ENCODE data around the gene FAM163A.
"Not testable (repeated sequence)": the region's sequence is repeated elsewhere in the genome, so short reads cannot be mapped to it uniquely, and the experiment has no call there.

FAM163A gene

DNA sequence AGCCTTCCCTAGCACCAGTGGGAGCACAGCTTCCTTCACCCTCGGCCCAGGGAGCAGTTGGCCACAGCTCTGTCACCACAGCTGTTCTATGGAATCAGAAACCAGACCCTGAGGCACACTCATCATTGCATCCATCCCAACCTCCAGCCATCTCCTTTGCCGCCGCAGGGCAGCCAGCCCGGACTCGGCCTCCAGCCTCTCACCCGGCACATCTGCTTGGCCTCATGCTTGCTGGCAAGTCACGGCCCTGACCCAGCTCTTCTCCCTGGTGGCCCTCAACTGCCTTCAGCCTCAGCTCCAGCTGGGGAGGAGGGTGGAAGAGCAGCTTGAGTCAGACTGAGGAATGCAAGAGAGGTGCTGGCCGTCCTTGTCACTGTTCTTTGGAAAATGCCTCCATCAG is 74.7 kb downstream of the FAM163A start:
- no peak for DNase-seq

DNA sequence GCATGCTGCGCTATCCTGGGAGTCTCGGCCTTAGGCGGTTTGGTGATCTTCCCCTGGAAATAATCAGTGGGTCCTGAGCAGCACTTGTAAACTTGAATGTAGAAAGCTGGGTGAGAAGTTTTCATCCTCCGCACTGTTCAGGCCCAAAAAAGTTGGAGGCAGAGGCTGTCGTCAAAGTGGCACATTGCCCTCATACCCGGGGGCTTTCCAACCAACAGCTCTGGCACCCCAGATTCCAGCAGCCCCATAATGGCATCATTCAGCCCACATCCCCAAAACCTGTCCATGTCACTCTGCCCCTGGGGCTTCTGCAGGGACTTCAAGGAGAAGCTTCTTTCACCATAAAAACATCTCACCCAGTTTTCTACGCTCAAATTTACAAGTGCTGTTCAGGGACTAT is 75.2 kb downstream of the FAM163A start:
- no peak for DNase-seq

DNA sequence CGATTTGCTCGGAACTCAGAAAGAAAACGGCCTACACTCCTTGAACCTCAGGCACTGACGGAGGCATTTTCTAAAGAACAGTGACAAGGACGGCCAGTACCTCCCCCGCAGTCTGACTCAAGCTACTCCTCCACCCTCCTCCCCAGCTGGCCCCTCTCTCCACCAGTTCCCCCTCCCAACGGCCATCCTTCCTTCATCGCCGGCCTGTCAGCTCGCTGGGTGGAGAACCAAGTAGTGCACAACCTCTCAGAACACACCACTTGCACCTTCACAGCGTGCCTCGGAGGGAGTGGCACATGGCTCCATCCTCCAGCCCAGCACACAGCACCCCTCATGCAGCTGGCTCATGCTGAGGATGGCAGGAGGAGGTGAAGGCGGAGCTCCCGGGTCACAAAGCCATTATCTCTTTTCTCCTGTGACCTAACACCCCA is 75.7 kb downstream of the FAM163A start:
- no peak for DNase-seq

DNA sequence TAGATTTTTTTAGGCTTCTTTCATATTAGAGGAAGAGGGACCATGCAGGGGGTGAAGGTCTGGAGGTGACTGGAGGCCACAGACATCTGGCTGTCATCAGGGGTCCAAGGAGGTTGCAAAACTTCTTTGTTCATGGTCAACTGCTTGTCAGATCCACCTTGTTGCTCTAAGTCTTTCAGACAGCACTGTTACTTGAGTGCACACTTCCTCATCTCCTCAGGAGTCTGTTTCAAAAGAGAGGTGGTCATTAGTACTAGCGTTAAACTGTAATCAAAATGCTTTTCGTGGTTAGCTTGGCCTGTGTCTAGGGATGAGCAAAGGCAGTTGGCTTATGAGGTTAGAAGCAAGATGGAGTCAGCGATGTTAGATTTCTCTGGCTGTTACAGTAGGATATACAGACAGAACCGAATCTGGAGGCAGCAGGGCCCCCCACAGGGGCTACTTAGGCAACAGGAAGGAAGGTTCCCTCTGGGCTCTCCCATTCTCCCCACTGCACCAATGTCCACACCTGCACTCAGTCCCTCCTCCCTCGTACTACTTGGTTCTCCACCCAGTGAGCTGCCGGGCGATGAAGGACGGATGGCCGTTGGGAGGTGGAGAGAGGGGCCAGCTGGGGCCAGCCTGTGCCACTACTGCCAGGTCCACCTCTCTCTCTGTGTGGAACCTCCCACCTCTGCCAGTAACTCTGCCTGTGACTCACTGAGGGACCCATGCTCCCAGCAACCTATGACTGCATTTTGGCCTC is 77.3 kb downstream of the FAM163A start:
- no peak for DNase-seq

DNA sequence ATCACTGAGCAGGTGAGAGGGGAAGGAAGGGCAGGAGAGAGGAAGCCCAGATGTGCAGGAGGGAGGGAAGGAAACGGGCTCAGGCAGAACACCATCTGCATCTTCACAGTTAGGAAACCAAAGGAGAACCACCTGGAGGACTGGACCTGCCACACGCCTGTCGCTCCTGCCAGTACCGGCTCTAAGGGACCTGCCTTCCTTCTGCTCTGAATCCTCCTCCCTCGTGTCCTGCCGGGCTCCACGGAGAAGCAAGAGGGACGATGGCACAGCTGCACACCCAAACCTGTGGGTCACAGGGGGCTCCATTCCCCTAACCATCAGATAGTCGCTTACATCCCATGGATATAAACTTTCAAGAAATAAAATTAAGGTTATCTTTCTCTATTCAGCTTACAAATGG is 78.4 kb downstream of the FAM163A start:
- DNase-seq, result no peak

DNA sequence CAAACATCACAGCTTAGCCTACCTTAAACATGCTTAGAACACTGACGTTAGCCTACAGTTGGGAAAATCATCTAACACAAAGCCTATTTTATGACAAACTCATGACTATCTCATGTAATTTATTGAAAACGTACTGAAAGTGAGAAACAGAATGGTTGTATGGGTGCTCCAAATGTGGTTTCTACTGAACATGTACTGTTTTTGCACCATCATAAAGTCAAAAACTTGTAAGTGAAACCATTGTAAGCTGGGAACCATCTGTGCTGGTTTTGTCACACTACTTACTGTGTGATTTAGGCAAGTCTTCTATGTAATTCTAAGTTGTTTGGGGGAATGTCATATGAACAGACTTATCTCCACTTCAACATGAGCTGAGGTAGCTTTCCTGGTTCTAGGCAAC is 79.0 kb downstream of the FAM163A start:
- DNase-seq, result no peak

DNA sequence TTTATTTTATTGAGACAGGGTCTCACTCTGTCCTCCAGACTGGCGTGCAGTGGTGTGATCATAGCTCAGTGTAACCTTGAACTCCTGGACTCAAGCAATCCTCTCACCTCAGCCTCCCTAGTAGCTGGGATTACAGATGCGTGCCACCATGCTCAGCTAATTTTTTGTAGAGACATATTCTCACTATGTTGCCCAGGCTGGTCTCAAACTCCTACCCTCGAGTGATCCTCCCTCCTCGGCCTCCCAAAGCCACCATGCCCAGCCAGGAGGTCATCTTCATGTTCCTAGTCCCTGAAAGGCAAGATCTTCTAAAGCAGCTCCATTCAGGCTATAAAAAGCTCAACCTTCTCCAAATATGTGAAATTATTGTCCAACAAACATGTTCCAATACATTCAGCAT is 80.6 kb downstream of the FAM163A start:
- no peak for DNase-seq

DNA sequence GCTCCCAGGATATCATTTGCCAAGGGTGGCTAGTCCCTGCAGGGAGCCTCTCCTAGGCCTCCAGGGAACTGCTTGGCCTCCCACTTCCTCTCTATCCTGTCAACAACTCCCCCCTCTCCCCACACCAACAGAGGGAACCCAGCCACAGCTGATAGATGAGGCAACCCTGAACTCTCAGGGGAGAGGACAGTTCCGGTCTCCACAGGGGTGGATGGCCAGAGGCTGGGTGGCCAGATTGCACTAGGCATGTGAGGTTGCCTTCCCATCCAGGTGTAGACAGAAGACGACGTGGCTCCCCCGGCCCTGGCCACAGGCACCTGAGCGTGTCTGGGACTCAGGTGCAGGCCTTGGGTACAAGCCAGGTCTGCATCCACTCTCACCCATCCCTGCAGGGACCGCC is 81.2 kb downstream of the FAM163A start:
- DNase-seq, result no peak

DNA sequence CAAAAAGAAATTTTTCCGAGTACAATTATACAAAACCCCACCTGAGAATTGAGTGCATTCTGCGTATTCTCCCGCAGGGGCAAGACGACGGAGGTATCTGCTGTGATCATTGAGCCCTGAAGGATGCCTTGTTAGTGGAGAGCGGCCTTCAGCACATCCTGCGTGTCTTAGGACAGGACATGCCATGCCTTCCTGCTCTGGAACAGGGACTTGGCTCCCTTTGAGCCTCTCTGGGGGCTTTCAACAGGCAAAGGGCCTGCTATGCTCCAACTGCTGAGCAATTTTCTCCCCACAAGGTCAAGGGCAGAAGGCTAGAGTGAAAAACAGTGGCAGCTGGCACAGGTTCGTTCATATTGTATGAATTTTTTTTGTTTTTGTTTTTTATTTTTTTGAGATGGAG is 82.1 kb downstream of the FAM163A start:
- no peak for DNase-seq

DNA sequence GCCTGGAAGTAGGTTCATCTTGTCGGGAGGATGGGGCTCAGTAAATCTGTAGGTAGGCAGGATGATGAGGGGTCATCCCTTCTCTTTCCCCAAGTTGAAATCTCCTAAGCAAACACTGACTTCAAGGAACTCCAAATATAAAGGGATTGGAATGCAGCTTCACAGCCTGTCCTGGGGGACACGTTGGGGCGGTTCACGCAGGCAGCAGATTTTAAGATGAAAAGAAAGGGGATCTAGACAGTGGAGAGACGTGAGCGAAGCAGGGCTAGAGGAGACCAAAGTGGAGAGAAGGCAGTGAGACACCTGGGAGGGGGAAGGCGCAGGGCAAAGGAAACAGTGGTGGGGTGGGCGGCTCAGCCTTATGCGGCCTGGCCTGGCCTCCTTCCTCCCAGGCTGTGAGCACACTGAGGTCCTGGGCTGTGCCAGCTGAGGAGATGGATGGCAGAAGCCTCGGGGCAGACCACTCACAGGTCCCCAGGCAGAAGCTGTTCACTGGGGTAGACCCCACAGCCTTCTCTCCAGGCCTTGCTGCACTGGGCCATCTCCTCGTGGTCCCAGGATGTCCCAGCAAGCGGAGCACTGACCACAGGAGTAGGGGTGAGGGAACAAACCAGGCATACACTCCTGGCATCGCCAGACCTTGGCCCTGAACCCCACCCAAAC is 82.8 kb downstream of the FAM163A start:
- DNase-seq, result no peak

DNA sequence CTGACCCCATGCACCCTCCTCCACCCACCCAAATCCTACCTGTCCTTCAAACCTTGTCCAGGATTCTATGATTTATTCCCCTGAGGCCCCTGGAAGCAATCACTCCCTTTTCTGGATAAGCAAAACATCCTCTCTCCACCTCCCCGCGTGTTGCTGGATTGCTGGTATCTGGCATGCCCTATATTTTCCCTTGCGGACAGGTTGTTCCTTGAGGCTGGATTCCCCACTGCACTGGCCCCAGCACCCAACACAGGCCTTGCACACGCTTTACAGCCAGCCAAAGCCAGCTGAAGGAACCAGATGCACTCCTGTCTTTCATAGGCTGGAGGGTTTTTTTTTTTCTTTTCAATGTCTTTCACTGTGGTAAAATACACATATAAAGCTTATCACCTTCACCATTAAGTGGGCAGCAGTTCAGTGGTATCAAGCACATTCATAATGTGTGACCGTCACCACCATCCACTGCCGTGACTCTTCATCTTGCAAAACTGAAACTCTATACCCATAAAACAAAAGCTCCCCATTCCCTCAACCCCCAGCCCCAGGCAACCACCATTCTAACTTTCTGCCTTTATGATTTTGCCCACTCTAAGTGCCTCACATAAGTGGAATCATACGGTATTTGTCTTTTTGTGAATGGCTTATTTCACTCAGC is 83.7 kb downstream of the FAM163A start:
- no peak for DNase-seq

DNA sequence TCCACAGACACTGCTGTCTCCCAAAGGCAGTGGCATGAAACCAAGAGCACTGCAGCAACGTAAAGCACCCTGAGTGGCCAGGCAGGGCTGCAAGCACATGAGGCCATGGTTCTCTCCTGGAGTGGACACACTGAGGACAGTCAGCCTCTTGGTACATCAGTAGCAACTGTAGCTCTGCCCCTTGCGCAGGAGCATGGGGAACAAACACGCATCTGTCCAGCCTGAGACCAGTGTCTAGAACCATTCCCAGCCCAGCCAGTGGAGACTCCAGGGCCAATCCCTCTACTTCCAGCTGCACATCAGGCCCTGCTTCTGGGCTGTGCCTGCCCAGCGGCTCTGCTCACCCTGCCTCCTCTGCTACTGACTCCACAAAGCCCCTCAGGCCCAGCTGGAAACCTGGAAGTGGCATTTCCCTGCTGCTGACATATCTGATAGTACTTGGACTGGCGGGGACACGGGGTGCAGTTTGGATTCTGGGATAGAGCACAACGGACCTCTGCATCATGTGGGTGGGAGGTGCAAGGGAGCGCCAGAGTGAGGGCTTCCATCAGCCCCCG is 85.5 kb downstream of the FAM163A start:
- no peak for DNase-seq

DNA sequence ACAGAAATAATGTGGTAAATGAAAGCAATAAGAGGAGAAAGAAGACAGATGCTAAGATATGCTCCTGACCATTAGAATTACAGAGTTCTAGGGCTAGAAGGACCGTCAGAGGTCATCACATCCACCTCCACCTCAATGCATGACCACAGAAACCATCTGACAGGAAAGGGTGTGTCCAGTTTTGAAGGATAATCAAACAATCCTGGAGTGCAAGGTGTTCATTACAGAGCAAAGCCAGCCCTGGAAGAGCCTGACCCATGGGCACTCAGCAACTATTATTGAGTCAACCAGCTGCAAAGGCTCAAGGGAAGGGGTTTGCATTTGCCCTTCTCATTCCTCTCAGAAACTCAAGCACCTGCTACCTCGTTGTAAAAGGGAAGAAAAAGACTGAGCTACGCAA is 88.1 kb downstream of the FAM163A start:
- DNase-seq, result no peak

DNA sequence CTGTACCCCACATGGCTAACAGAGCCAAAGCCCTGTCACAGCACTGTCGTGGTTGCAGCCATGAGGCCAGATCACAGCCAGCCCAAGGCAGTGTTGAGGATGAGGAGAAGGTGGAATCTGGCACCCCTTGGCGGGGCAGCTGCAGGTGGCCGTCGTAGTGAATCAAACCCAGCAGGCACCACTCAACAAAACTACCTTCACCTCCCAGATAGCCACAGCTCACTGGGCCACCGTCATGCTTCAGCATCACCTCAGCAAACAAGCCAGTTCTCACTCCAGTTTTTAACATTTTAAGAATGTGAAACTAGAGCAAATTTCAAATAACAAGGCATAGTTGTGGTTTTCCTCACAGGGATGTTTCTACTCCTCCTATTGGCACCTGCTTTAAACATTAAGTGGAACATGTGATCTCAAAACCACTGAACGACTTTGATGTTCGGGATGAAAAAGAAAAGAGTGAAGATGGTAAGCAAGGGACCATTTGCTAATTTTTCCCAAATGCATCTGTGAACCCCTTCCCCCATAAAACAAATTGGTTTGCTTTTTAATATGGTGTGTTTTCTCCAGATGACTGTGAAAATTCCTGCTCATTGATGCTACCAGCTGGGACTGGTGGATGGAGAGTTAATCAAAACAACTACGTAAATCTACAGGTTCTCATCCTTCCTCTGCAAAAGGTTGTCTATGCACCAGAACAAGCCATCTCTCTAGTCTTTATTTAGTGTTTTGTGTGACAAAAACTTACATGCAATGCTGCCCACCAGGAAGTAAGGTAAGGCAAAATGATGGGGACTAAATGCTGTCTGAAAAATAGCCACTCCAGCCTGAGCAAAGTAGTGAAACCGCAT is 89.0 kb downstream of the FAM163A start:
- DNase-seq, result no peak

DNA sequence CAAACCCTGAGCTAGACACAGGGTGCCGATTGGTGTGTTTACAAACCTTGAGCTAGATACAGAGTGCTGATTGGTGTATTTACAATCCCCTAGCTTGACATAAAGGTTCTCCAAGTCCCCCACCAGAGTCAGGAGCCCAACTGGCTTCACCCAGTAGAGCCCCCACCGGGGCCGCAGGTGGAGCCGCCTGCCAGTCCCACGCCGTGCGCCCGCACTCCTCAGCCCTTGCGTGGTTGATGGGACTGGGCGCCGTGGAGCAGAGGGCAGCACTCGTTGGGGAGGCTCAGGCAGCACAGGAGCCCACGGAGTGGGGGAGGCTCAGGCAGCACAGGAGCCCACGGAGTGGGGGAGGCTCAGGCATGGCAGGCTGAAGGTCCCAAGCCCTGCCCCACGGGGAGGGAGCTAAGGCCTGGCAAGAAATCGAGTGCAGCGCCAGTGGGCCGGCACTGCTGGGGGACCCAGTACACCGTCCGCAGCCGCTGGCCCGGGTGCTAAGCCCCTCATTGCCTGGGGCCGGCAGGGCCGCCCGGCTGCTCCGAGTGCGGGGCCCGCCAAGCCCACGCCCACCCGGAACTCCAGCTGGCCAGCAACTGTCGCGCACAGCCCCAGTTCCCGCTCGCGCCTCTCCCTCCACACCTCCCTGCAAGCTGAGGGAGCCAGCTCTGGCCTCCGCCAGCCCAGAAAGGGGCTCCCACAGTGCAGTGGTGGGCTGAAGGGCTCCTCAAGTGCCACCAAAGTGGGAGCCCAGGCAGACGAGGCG is 93.8 kb downstream of the FAM163A start:
- DNase-seq, result not testable (repeated sequence)

DNA sequence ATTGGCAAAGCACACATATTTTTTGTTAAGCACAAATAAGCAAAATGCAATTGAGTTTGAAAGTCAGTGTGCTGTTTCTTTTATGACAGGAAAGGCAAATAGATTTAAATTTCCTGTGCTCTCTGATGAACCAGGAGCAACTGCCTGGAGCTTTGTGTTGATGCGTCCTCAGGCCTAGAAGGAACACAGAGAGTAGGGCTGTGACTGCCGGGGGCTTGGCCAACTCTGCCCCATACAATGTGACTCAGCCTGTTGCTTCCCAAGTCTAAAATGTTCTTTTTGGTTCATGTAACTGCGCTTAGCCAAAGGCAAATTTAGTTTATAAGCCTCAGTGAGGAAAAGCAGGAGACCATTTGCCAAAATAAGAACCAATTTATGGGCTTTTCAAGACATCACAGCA is 97.0 kb downstream of the FAM163A start:
- DNase-seq, result no peak

DNA sequence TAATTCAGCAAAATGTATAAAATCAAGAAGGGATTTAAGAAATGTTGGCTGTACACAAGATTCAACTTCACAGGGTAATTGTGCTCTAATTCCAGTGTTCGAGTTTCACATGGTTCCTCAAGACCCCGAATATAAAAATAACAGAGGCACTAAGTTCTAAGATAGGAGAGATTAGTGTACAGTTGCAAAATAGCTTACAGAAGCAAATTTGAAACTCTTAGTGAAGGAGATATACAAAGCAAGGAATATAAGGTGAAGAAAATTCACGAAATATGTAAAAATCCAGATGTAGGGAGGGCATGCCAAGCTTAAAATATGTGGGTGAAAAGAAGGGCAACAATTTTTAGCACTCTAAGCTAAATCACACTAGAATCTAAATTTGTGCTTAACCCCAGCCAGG is 105.1 kb downstream of the FAM163A start:
- no peak for DNase-seq

DNA sequence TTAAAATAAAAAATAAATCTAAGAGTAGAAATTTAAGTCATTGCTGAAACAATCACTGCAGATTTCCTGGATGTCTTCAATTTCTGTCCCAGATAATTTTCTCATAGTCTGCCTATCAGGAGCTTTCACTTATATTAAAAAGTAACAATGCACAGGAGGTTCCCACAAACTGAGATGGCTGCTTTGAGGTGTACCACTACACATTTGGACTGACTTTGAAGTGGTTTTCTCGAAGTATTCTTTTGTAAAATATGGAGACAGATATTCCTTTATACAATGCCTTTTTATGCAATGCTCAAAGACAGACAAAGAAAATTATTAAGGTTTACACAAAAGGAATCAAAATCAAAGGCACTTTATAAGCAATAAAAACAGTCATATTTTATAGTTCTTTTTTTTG is 110.0 kb downstream of the FAM163A start:
- no peak for DNase-seq

DNA sequence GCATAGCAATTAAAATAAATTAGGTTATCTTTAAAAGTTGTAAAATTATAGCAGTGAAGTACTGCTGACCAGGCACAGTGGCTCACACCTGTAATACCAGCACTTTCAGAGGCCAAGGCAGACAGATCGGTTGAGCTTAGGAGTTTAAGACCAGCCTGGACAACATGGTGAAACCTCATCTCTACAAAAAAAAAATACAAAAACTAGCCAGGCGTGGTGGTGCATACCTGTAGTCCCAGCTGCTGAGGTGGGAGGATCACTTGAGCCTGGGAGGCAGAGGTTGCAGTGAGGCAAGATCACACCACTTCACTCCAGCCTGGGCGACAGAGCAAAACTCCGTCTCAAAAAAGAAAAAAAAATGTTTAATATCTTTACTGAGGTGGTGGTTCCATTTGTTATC is 112.7 kb downstream of the FAM163A start:
- not testable (repeated sequence) for DNase-seq

DNA sequence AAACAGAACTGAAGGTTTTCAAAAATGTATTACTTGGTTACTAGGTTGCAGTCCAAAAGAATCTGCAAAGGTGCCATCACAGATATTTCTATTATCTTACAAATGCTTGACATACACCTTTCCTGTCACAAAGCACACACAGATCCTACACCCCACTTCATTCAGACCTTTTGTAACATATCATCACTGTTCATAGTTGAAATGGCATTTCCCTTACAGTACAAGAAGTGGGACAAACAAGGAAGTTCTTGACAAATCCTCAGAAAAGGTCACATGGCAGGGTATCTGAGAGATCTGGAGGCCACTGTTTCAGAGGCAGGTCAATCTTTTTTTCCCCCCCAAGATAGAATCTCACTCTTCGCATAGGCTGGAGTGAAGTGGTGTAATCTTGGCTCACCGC is 113.2 kb downstream of the FAM163A start:
- no peak for DNase-seq

DNA sequence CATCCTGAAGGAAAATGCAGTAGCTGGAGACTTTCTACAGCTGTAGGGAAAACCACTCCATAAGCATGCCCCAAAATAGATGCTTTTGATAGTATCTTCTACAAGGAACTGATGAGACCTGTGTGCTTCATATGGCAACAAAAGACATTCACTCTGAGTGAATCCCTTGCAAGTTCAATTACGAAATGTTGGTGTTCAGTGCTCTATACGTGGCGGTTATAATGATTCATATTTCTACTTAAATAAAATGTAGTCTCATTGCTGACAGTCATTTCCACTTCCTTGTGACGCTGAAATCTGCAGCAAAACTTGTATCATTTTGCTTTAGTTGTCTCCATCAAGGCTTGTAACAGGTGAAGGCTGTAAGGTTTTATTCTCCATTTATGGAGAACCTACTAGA is 113.9 kb downstream of the FAM163A start:
- no peak for DNase-seq

DNA sequence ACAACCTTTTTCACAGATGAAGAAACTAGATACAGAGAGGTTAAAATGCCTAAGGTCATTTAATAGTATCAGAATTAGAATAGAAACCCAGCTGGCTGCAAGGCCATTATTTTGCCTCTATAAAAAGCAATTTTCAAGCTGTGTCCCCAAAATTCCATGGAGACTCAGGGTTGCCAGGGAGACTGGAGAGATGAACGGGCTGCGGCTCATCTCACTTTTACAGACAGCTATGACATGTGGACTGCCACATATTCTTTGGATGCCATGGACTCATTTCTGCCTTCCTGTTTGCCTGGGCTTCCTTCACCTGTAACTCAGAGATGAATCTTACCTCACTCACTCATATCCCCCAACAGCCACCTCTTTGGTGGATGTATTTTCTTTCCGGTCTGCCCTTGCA is 117.6 kb downstream of the FAM163A start:
- no peak for DNase-seq
